Measurements from ENCODE around the gene NGEF.
"Not testable (repeated sequence)": the region's sequence is repeated elsewhere in the genome, so short reads cannot be mapped to it uniquely, and the experiment has no call there.

DNA sequence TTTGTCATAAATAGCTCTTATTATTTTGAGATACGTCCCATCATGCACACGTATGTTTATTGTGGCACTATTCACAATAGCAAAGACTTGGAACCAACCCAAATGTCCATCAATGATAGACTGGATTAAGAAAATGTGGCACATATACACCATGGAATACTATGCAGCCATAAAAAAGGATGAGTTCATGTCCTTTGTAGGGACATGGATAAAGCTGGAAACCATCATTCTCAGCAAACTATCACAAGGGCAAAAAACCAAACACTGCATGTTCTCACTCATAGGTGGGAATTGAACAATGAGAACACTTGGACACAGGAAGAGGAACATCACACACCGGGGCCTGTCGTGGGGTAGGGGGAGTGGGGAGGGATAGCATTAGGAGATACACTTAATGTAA lies 6.6 kb upstream of the NGEF start:
- TF ChIP-seq CTCF, POLR2A (IDR thresholded peaks at IDR 0.05): not testable (repeated sequence)

Measured in adrenal gland (tissue), 5 donors.